Epithelial cell of proximal tubule (primary cell): ENCODE measurements around the gene CST4. TPM values are rescaled to one million over a fixed set of nuclear protein-coding genes. Genes with fewer than 3 reads are reported as not detected.

Experiments
- DNase-seq: peaks from one replicate; pipeline ENCODE4 v3.0.0-alpha.2; 2011; ENCODE audit warnings: low read depth
- H3K4me3 ChIP-seq: 2 replicates; pipeline ENCODE4 v1.5.1; 2011; ENCODE audit warnings: low read depth, mild to moderate bottlenecking, low read length
- total RNA-seq: library from RNA; depleted of rRNA; stranded (reverse); fragments of >200 nt; gene quantifications from 2 replicates; pipeline ENCODE4 v1.2.3, GENCODE V29; 2015
- TF ChIP-seq, protein P1 (sequence below): conservative IDR thresholded peaks from 2 replicates; pipeline ENCODE4 v1.5.1; 2012; ENCODE audit warnings: low read depth, mild to moderate bottlenecking, low read length

CST4 gene
- total RNA-seq, 1 donor from 2014 or later, result not detected

DNA sequence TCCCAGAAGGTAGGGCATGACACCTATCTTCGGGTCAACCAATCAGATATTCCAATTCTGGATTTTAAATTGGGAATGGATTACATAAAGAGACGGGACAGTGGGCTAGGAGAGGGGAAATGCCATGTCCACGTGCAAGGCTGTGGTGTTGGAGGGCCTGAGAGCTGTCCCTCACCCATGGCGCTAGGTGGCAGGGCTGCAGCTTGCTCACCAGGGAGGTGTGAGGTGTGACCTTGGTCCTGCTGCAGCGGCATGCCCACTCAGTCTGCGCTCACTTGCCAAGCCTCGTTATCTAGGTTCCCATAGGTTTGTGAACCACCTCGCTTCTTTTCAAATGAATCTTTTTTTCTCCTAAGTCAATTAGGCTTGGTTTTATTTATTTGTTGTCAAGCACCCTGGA lies 31.6 kb downstream of the CST4 start:
- no peak overlapping the region for H3K4me3 ChIP-seq
- no peak for DNase-seq
- TF ChIP-seq, protein P1, sequence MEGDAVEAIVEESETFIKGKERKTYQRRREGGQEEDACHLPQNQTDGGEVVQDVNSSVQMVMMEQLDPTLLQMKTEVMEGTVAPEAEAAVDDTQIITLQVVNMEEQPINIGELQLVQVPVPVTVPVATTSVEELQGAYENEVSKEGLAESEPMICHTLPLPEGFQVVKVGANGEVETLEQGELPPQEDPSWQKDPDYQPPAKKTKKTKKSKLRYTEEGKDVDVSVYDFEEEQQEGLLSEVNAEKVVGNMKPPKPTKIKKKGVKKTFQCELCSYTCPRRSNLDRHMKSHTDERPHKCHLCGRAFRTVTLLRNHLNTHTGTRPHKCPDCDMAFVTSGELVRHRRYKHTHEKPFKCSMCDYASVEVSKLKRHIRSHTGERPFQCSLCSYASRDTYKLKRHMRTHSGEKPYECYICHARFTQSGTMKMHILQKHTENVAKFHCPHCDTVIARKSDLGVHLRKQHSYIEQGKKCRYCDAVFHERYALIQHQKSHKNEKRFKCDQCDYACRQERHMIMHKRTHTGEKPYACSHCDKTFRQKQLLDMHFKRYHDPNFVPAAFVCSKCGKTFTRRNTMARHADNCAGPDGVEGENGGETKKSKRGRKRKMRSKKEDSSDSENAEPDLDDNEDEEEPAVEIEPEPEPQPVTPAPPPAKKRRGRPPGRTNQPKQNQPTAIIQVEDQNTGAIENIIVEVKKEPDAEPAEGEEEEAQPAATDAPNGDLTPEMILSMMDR, result no peak

DNA sequence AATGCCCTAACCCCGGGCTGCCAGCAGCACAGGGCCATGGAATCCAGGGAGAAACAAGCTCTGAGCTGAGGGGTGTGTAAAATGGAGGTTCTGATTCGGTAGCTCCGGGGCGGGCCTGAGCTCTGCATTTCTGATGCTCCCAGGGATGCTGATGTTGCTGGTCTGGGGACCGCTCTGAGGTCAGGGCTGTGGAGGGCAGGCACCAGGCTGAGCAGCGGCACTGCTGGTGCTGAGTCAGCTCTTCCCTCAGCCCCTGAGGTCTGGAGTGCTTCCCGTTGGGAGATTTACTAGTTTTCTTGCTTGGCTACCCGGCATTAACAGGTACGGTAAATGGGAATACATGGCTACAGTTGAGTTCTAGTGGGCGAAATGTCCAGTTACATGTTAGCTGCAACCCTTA lies 32.5 kb downstream of the CST4 start:
- no peak for DNase-seq
- H3K4me3 ChIP-seq, result no peak overlapping the region
- TF ChIP-seq, protein P1, result no peak

DNA sequence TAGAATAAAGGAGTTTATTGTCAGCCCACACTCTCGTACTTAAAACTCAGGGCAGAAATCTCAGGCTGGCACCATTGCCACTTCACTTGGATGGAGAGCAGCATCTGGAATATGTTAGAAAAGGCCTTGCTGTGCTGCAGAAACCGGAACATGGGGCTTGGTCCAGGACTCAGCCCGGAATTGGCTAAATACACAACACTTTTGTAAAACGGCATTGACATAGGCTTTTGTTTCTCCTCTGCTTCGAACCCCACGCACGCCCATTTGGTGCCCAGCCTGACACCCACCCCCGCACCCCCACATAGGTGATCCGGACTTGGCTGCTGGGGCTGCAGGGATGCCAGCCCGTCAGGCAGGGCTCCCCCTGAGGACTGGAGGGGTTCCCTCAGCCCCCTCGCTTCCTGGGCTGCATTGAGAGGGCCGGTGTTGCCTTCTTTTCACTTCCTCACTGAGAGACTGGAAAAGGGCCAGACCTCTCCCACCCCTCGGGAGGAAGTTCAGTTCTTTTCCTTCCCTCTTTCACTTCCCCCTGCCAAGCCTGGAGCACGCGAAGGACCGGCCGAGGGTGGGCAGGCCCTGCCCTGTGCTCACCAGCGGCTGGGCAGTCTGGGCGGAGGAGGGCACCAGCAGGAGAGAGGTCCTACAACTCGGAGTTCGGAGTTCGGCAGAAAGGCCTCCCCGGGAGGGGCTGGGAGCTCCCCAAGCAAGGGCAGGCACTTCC lies 33.2 kb downstream of the CST4 start:
- TF ChIP-seq, protein P1, result no peak
- no peak for DNase-seq
- H3K4me3 ChIP-seq, result no peak overlapping the region

DNA sequence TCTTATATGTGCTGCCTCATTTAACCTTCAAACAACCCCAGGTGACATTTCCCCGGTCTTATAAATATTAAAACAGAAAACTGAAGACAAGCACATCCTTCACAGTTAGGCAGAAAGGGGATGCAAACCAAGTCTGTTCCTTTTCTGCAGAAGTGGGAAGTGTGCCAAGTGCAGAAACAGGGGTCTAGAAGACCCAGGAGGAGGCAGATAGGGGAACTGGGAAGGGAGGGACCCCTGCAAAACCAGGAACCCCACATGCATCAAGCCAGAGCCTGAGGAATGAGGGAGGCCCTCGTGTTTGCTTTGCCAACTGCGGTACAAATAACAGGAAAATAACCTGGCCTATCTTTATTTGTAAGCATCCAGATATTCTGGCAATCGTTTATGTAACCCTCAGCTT lies 34.1 kb downstream of the CST4 start:
- TF ChIP-seq, protein P1, result no peak
- DNase-seq, result no peak
- H3K4me3 ChIP-seq, result no peak overlapping the region

DNA sequence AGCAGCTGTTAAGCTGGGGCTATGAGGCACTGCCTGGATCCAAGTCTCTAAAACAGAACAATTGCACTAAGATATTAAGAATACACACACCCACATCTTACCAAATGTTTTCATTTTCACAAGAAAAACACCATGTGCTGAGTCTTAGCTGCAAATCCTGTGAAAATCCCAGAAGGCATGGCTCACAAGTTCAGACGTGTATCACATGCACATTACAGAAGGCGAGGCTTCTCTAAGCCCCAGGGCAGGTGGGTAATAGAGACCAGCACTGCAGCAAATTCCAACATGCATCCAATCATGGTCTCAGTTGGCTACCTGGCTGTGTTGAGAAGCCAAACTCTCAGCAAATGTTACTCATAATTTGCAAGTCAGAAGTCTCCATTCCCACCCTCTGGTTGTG lies 34.8 kb downstream of the CST4 start:
- H3K4me3 ChIP-seq, result no peak overlapping the region
- no peak for DNase-seq
- TF ChIP-seq, protein P1, result no peak

DNA sequence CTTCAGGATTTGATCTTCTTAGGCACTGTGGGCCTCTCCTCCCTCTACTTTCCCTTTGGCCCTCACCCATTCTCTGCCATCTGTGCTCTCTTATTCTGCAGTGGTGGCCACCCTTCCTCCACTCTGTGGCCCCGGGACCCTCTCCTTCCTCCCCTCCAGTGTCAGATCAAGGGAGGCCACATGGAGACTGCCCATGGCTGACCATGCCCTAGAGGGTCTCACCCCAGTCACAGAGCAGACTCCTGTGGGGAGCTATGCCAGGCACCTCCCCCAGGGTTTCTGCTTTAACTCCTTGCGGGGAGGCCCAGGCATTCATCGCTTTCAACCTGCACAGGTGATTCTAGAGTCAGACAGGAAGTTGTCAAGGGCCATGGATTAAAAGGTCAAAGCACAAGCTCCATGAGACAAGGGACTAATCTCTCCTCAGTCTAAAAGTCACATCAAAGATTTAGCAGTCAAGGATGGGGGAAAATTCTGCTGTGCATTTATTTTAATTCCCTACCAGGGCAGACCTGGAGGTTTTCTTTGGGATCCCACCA lies 35.4 kb downstream of the CST4 start:
- TF ChIP-seq, protein P1, result no peak
- no peak overlapping the region for H3K4me3 ChIP-seq
- DNase-seq, result no peak

DNA sequence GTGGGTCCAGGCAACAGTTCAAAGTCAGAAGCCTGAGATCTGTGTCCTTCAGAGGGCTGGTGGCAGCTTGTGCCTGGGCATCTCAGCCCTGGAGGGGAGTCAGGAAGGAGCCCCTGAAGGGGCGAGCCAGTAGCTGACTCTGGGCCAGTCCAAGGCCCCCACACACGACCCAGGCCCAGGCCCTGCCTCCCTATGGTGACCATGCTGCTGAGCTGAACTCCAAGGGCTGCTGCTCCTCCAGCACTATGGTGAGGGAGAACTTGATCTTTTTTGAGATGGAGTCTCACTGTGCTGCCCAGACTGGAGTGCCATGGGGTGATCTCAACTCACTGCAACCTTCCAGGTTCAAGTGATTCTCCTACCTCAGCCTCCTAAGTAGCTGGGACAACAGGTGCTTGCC lies 35.9 kb downstream of the CST4 start:
- H3K4me3 ChIP-seq, result no peak overlapping the region
- no peak for DNase-seq
- TF ChIP-seq, protein P1, result no peak
